CD4-positive, alpha-beta T cell treated with Interleukin-21 for 1 hour (primary cell): ENCODE data around the gene IGSF21.
A peak's percentile ranks its signal among the peaks of the same experiment; 100 is the strongest.
"Not testable (repeated sequence)": the region's sequence is repeated elsewhere in the genome, so short reads cannot be mapped to it uniquely, and the experiment has no call there.

Experiments used
- DNase-seq: peaks from one replicate; pipeline ENCODE4 v3.0.0-alpha.2; 2020

The IGSF21 gene

GRCh38 chr1:18148461-18148860 lies 40.9 kb downstream of the IGSF21 start:
- DNase-seq, result no peak

GRCh38 chr1:18149027-18149641 lies 41.5 kb downstream of the IGSF21 start:
- no peak for DNase-seq

GRCh38 chr1:18151436-18152122 lies 44.0 kb downstream of the IGSF21 start:
- no peak for DNase-seq

- no peak for DNase-seq
Observed at GRCh38 chr1:18154430-18155194, 47.0 kb downstream of the IGSF21 start.

GRCh38 chr1:18155881-18156385 lies 48.3 kb downstream of the IGSF21 start:
- no peak for DNase-seq

GRCh38 chr1:18157352-18157751 lies 49.8 kb downstream of the IGSF21 start:
- no peak for DNase-seq

- DNase-seq, result no peak
Observed at GRCh38 chr1:18157968-18158367, 50.4 kb downstream of the IGSF21 start.

GRCh38 chr1:18158714-18159113 lies 51.1 kb downstream of the IGSF21 start:
- no peak for DNase-seq

GRCh38 chr1:18160290-18160942 lies 52.8 kb downstream of the IGSF21 start:
- DNase-seq, result peak; percentile 4

- DNase-seq, result no peak
Observed at GRCh38 chr1:18161690-18162089, 54.1 kb downstream of the IGSF21 start.

- DNase-seq, result not testable (repeated sequence)
Observed at GRCh38 chr1:18165640-18166039, 58.0 kb downstream of the IGSF21 start.

- no peak for DNase-seq
Observed at GRCh38 chr1:18166341-18166740, 58.7 kb downstream of the IGSF21 start.

GRCh38 chr1:18166929-18167328 lies 59.3 kb downstream of the IGSF21 start:
- no peak for DNase-seq

- no peak for DNase-seq
Observed at GRCh38 chr1:18170444-18170843, 62.8 kb downstream of the IGSF21 start.

GRCh38 chr1:18174037-18174436 lies 66.4 kb downstream of the IGSF21 start:
- DNase-seq, result no peak

- DNase-seq, result no peak
Observed at GRCh38 chr1:18175051-18175450, 67.5 kb downstream of the IGSF21 start.

GRCh38 chr1:18175530-18176377 lies 68.2 kb downstream of the IGSF21 start:
- no peak for DNase-seq

GRCh38 chr1:18176619-18177018 lies 69.0 kb downstream of the IGSF21 start:
- DNase-seq, result no peak

- DNase-seq, result no peak
Observed at GRCh38 chr1:18178111-18178510, 70.5 kb downstream of the IGSF21 start.

GRCh38 chr1:18179009-18179408 lies 71.4 kb downstream of the IGSF21 start:
- no peak for DNase-seq

GRCh38 chr1:18182398-18183160 lies 75.0 kb downstream of the IGSF21 start:
- DNase-seq, result no peak

GRCh38 chr1:18183533-18183932 lies 75.9 kb downstream of the IGSF21 start:
- DNase-seq, result no peak
